K562 (cell line): ENCODE data around the gene FOXP3. TPM values are rescaled to one million over a fixed set of nuclear protein-coding genes. Genes with fewer than 3 reads are reported as not detected.

Experiments
- ATAC-seq: fragments of 200-7000 bp; cut with Tn5 transposase; 3 replicates; pipeline ENCODE4 v1.9.1; 2020; ENCODE audit warnings: moderate library complexity
- Bru-seq: library from RNA; stranded (reverse); fragments of 400-500 nt; gene quantifications from one replicate; lab custom pipeline; 2021; lab: Mats Ljungman, UMichigan
- BruChase-seq, 2 experiments: library from RNA; stranded (reverse); fragments of 400-500 nt; gene quantifications; one replicate each; lab custom pipeline; 2021; lab: Mats Ljungman, UMichigan
- BruUV-seq: library from RNA; stranded (reverse); fragments of 400-500 nt; replicated peaks from 2 replicates; lab custom pipeline; 2021; lab: Mats Ljungman, UMichigan
- CTCF ChIA-PET: fragments of 300-600 bp; formaldehyde crosslinking; extraction: SDS; loops from one replicate; lab custom pipeline; 2021; ENCODE audit warnings: low intra/inter-chr PET ratio; lab: Yijun Ruan, JAX
- POLR2A ChIA-PET: fragments of 300-600, 350-650 bp; sonication (Branson Sonifier 250); formaldehyde crosslinking; extraction: SDS; loops from one replicate; lab custom pipeline; 2021; ENCODE audit warnings: antibody characterized with exemption, inconsistent platforms; lab: Yijun Ruan, JAX
- DNase-seq, 4 experiments: peaks; one replicate each; pipeline versions ENCODE4 v3.0.0 to v3.0.0-alpha.2; 2011 to 2018; ENCODE audit warnings: low spot score in 3 of 4, mixed read lengths in 3 of 4; ENCODE audit errors: extremely low read depth in 1 of 4
- FAIRE-seq: peaks from 2 replicates; lab custom pipeline; 2011; peaks lifted over from hg19 to GRCh38; lab: Jason Lieb, UNC
- H2AFZ ChIP-seq: 2 replicates; pipeline ENCODE4 v1.6.0; 2011; ENCODE audit warnings: low read depth, low read length, control low read depth, inconsistent platforms
- H3K27ac ChIP-seq: fragments of 200-600 bp; 3 replicates; pipeline ENCODE4 v1.8.0; 2011; ENCODE audit warnings: low read depth, mild to moderate bottlenecking, control low read depth, inconsistent platforms, low read length, moderate library complexity, mixed read lengths; ENCODE audit errors: extremely low read depth
- H3K27me3 ChIP-seq, 2 experiments: fragments of 300-600 bp in 1 of 2; 2 replicates in 1 of 2; 3 replicates in 1 of 2; pipeline versions ENCODE4 v1.6.0 to v1.8.0; 2011; ENCODE audit warnings: inconsistent platforms in 2 of 2, low read length in 2 of 2, mild to moderate bottlenecking in 1 of 2, mixed read lengths in 1 of 2, moderate library complexity in 1 of 2; ENCODE audit not compliant: control insufficient read depth in 2 of 2, insufficient read depth in 2 of 2
- H3K36me3 ChIP-seq: fragments of 300-600 bp; 3 replicates; pipeline ENCODE4 v1.8.0; 2011; ENCODE audit warnings: mild to moderate bottlenecking, low read length, inconsistent platforms; ENCODE audit not compliant: control insufficient read depth, insufficient read depth
- H3K4me1 ChIP-seq, 2 experiments: fragments of 200-600 bp in 1 of 2; replicated peaks in 1 of 2; 2 replicates in 1 of 2; 3 replicates in 1 of 2; pipeline versions ENCODE4 v1.5.1 to v1.8.0; 2011; ENCODE audit warnings: inconsistent platforms in 2 of 2, low read length in 2 of 2, mild to moderate bottlenecking in 1 of 2, mixed read lengths in 1 of 2, moderate library complexity in 1 of 2; ENCODE audit not compliant: control insufficient read depth in 2 of 2, insufficient read depth in 2 of 2
- H3K4me2 ChIP-seq: 2 replicates; pipeline ENCODE4 v1.6.1; 2011; ENCODE audit warnings: low read length, control low read depth, inconsistent platforms, mixed read lengths; ENCODE audit not compliant: insufficient read depth
- H3K4me3 ChIP-seq: fragments of 200-600 bp; sonication (generic), shearing (Covaris generic); 2 replicates; pipeline ENCODE4 v1.5.1; 2016; ENCODE audit warnings: control low read depth, inconsistent platforms
- H3K79me2 ChIP-seq: fragments of 200-600 bp; 3 replicates; pipeline ENCODE4 v1.8.0; 2011; ENCODE audit warnings: low read length, inconsistent platforms; ENCODE audit not compliant: control insufficient read depth, insufficient read depth
- H3K9ac ChIP-seq, 2 experiments: 2 replicates each; pipeline versions ENCODE4 v1.6.0 to v1.6.1; 2011; ENCODE audit warnings: low read depth in 2 of 2, low read length in 2 of 2, control low read depth in 1 of 2, inconsistent platforms in 1 of 2, mild to moderate bottlenecking in 1 of 2, mixed read lengths in 1 of 2; ENCODE audit not compliant: insufficient read depth in 1 of 2
- H3K9me1 ChIP-seq: one replicate; pipeline ENCODE4 v1.6.0; 2011; ENCODE audit warnings: inconsistent platforms, mild to moderate bottlenecking, low read length, moderate library complexity; ENCODE audit not compliant: control insufficient read depth, insufficient read depth
- H3K9me3 ChIP-seq: replicated peaks from 2 replicates; pipeline ENCODE4 v1.5.1; 2011; ENCODE audit warnings: low read depth, low read length, inconsistent platforms; ENCODE audit not compliant: control insufficient read depth, insufficient read depth
- H4K20me1 ChIP-seq: replicated peaks from 2 replicates; pipeline ENCODE4 v1.6.1; 2011; ENCODE audit warnings: low read length, inconsistent platforms, mixed read lengths; ENCODE audit not compliant: control insufficient read depth, insufficient read depth
- ATF6 ChIP-seq: sonication (generic); formaldehyde crosslinking; IDR thresholded peaks from 2 replicates; pipeline ENCODE4 v1.4.0; 2020; ENCODE audit warnings: mild to moderate bottlenecking, missing genetic modification reagents
- BRD9 ChIP-seq: fragments of 450-650 bp; IDR thresholded peaks from 2 replicates; pipeline ENCODE4 v1.6.1; 2018; ENCODE audit warnings: low read depth; ENCODE audit not compliant: partially characterized antibody
- CBX3 ChIP-seq, 2 experiments: IDR thresholded peaks; 1 replicate in 1 of 2; 2 replicates in 1 of 2; pipeline ENCODE4 v1.6.1; 2012; ENCODE audit warnings: inconsistent platforms in 2 of 2, low read length in 2 of 2, borderline replicate concordance in 1 of 2, control low read depth in 1 of 2
- DACH1 ChIP-seq: fragments of 450-650 bp; IDR thresholded peaks from 2 replicates; pipeline ENCODE4 v1.6.1; 2018; ENCODE audit not compliant: partially characterized antibody
- DIDO1 ChIP-seq: fragments of 450-650 bp; IDR thresholded peaks from 2 replicates; pipeline ENCODE4 v1.6.1; 2016; ENCODE audit warnings: low read depth, missing biosample characterization, missing genetic modification characterization
- MBD2 ChIP-seq: sonication (generic); IDR thresholded peaks from 2 replicates; pipeline ENCODE4 v1.6.1; 2016; ENCODE audit warnings: low read depth, borderline replicate concordance
- ZNF224 ChIP-seq: sonication (generic); formaldehyde crosslinking; IDR thresholded peaks from 2 replicates; pipeline ENCODE4 v1.8.0; 2022; ENCODE audit warnings: mild to moderate bottlenecking, missing genetic modification reagents
- ZNF3 ChIP-seq: fragments of 250-450 bp; sonication (Bioruptor Pico); IDR thresholded peaks from 2 replicates; pipeline ENCODE4 v1.5.0; 2021; ENCODE audit warnings: mild to moderate bottlenecking, moderate library complexity
- ZNF507 ChIP-seq: conservative IDR thresholded peaks from 2 replicates; pipeline ENCODE4 v1.6.1; 2017; ENCODE audit warnings: missing genetic modification characterization, missing compliant biosample characterization
- WGBS: fragments of 100-300 bp; shearing (Covaris generic); methylation state at CpG from one replicate; pipeline ENCODE4 v1.1.6; 2016; ENCODE audit warnings: low coverage, mixed read lengths; ENCODE audit not compliant: insufficient coverage; ENCODE audit errors: missing lambda C conversion rate; 5-methylcytosine and 5-hydroxymethylcytosine counted together
- in situ Hi-C: fragments of 300-500 bp; cut with MboI; formaldehyde crosslinking; loops from 4 replicates; pipeline ENCODE4 v1.15.0; 2018; ENCODE audit warnings: inconsistent platforms, mixed read lengths
- intact Hi-C: fragments of 100-400 bp; cut with micrococcal nuclease; formaldehyde crosslinking; loops from 2 replicates; pipeline ENCODE4 v1.14.2; 2022
- long read RNA-seq, 3 experiments: library from polyadenylated mRNA in 2 of 3; library from RNA in 1 of 3; unstranded in 2 of 3; stranded (forward) in 1 of 3; transcript quantifications; one replicate each; pipeline ENCODE4 v2.0.0, GENCODE V29; 2019 to 2022
- polyA minus RNA-seq, 3 experiments: library from RNA; depleted of rRNA, polyadenylated mRNA; stranded (reverse); fragments of >200 nt; gene quantifications; 2 replicates each; pipeline ENCODE4 v1.2.3, GENCODE V29; 2011
- polyA plus RNA-seq, 8 experiments: library from polyadenylated mRNA; depleted of rRNA in 4 of 8; stranded (reverse) in 5 of 8; unstranded in 3 of 8; fragments of >200 nt; fragmentation: Nextera tagmentation in 2 of 8; fragmentation: Illumina TruSeq in 1 of 8; extraction: Ambion mirVana in 2 of 8; extraction: Trizol in 1 of 8; gene quantifications; 2 replicates each; pipeline versions ENCODE4 v1.2.1 to v1.2.3, GENCODE V29; 2011 to 2014; ENCODE audit warnings: inconsistent platforms in 1 of 8, missing spikeins in 1 of 8
- total RNA-seq, 7 experiments: library from RNA; depleted of rRNA in 6 of 7; stranded (reverse); fragments of >200 nt in 6 of 7; fragmentation: Illumina TruSeq in 2 of 7; extraction: Trizol in 2 of 7; gene quantifications; 2 replicates each; pipeline versions ENCODE4 v1.2.1 to v1.2.3, GENCODE V29; 2011 to 2021; ENCODE audit warnings: low replicate concordance in 1 of 7

Gene FOXP3, protein sequence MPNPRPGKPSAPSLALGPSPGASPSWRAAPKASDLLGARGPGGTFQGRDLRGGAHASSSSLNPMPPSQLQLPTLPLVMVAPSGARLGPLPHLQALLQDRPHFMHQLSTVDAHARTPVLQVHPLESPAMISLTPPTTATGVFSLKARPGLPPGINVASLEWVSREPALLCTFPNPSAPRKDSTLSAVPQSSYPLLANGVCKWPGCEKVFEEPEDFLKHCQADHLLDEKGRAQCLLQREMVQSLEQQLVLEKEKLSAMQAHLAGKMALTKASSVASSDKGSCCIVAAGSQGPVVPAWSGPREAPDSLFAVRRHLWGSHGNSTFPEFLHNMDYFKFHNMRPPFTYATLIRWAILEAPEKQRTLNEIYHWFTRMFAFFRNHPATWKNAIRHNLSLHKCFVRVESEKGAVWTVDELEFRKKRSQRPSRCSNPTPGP
- total RNA-seq (2011; cell fraction: chromatin; rRNA removed; ENCODE audit: low replicate concordance) = 0.19 TPM in 1 of 2 replicates, not detected in the other
- total RNA-seq (2011; cell fraction: nucleolus; rRNA removed) = 0.26 and 0.33 TPM in 2 replicates
- 0.31 TPM in 1 of 2 replicates, not detected in the other for total RNA-seq (2011; cell fraction: nucleoplasm; rRNA removed)
- not detected in 2 replicates for total RNA-seq (2014; rRNA removed)
- total RNA-seq (2014; rRNA removed; fragmentation: Illumina TruSeq; extraction: Trizol) = 0.07 TPM in 1 of 2 replicates, not detected in the other
- total RNA-seq (2015; rRNA removed; fragmentation: Illumina TruSeq; extraction: Trizol) = 0.08 TPM in 1 of 2 replicates, not detected in the other
- total RNA-seq (2021) = 0.16 and 0.24 TPM in 2 replicates
- 0.07 and 0.12 TPM in 2 replicates for polyA plus RNA-seq (2011; rRNA removed)
- 0.18 and 0.22 TPM in 2 replicates for polyA plus RNA-seq (2011; cell fraction: cytosol; rRNA removed)
- 0.20 and 0.24 TPM in 2 replicates for polyA plus RNA-seq (2011; cell fraction: nucleus; rRNA removed)
- 0.30 and 0.40 TPM in 2 replicates for polyA plus RNA-seq (2012)
- 0.13 and 0.29 TPM in 2 replicates for polyA plus RNA-seq (2014; fragmentation: Illumina TruSeq; extraction: Trizol)
- under 1 TPM in 1 of 2 experiments, not detected in 1; 0.04 TPM for polyA plus RNA-seq (2014; fragmentation: Nextera tagmentation; extraction: Ambion mirVana)
- not detected in 2 replicates for polyA plus RNA-seq (2014; rRNA removed)
- polyA minus RNA-seq (2011; rRNA and poly(A)+ RNA removed) = 0.14 TPM in 1 of 2 replicates, not detected in the other
- polyA minus RNA-seq (2011; cell fraction: cytosol; rRNA and poly(A)+ RNA removed) = not detected in 2 replicates
- not detected in 2 replicates for polyA minus RNA-seq (2011; cell fraction: nucleus; rRNA and poly(A)+ RNA removed)
- Bru-seq, nascent RNA = percentile 19 among the genes with signal in this experiment
- percentile 13 among the genes with signal in this experiment for BruChase-seq, experiment 1, labeled RNA remaining after a 2-hour chase
- percentile 16 among the genes with signal in this experiment for BruChase-seq, experiment 2, labeled RNA remaining after a 6-hour chase
- long read RNA-seq, experiment 1, partial matches to known transcripts = 1 of 1 reads
- long read RNA-seq, experiment 1, other reads (novel, unspliced or antisense) = 0 of 1 reads
- long read RNA-seq, experiment 2 = 0 reads
- long read RNA-seq, experiment 3 = 0 reads

GRCh38 chrX:49264460-49264859 is at the start of gene FOXP3:
FOXP3 (minus strand) TSS chrX:49264710; CDS start chrX:49258505, 6,205 bp downstream.
- Histone ChIP-seq H3K27me3 (no peaks in the 10 kb centered on the region), H3K4me3 (no peak within 1 kb of the TSS), H3K79me2 (no peaks in the 10 kb centered on the region), H3K9me1 (no peaks in the 10 kb centered on the region), H3K9me3 (no peaks in the 10 kb centered on the region), H3K4me2 (no peak within 1 kb of the TSS), H3K9ac (no peak within 1 kb of the TSS), H3K4me1 (peaks cover 4 to 5% of the 10 kb centered on the region in 2 experiments; a peak in 1 of 5 replicates), H3K36me3 (no peaks in the 10 kb centered on the region), H4K20me1 (no peaks in the 10 kb centered on the region), H2AFZ (0 out of 2 replicates have a peak within 1 kb of the TSS, but pooled peaks have one; percentile 7), H3K27ac (no peak within 1 kb of the TSS)
- DNase-seq = no peak
- BruUV-seq = no TSS peak
- CTCF ChIA-PET = no interaction called here
- TF ChIP-seq MBD2 (no peak), BRD9 (no peak), ATF6 (no peak), DACH1 (no peak), DIDO1 (no peak), CBX3 (IDR thresholded peaks at IDR 0.05; ENCODE audit: borderline replicate concordance in 1 of 2, low read length in 2 of 2) (no peak), ZNF3 (CRISPR knock-in tag) (no peak), ZNF224 (CRISPR knock-in tag) (no peak), ZNF507 (tag) (no peak)
- WGBS = 40% methylated on average over 10 of the region's 11 CpGs
- no peak for ATAC-seq
- POLR2A ChIA-PET = interaction anchor here (0.7 kb wide), 1 partner anchor 11 kb away, joined by 4 read pairs; no protein-coding TSS in a partner anchor
- FAIRE-seq = no peak
- in situ Hi-C loops (no loop called here), intact Hi-C loops (no loop called here)
